Kidney (tissue), 14 donors: Measurements from ENCODE around the gene AGO3. TPM values are rescaled to one million over a fixed set of nuclear protein-coding genes. Genes with fewer than 3 reads are reported as not detected.

Source experiments
- DNase-seq, 5 donors: peaks; one replicate each; pipeline ENCODE4 v3.0.0-alpha.2; 2013 to 2020
- FAIRE-seq: peaks from 2 replicates; lab custom pipeline; 2012; peaks lifted over from hg19 to GRCh38; lab: Jason Lieb, UNC
- H3K27ac ChIP-seq, 2 donors: one replicate each; pipeline ENCODE4 v1.7.0; 2013; ENCODE audit warnings: low read depth in 2 of 2, low read length in 2 of 2, inconsistent platforms in 1 of 2
- H3K27me3 ChIP-seq: one replicate; pipeline ENCODE4 v1.7.1; 2013; ENCODE audit warnings: low read length, inconsistent platforms; ENCODE audit not compliant: control insufficient read depth, insufficient read depth
- H3K36me3 ChIP-seq, 3 donors: one replicate each; pipeline versions ENCODE4 v1.7.0 to v1.7.1; 2013; ENCODE audit warnings: low read length in 3 of 3, control low read depth in 1 of 3, inconsistent platforms in 1 of 3; ENCODE audit not compliant: insufficient read depth in 3 of 3, control insufficient read depth in 2 of 3
- H3K4me1 ChIP-seq, 3 donors: one replicate each; pipeline versions ENCODE4 v1.7.0 to v1.7.1; 2013; ENCODE audit warnings: low read length in 3 of 3, inconsistent platforms in 1 of 3, low read depth in 1 of 3; ENCODE audit not compliant: control insufficient read depth in 2 of 3, insufficient read depth in 2 of 3
- H3K4me3 ChIP-seq, 3 donors: one replicate each; pipeline versions ENCODE4 v1.7.0 to v1.8.1; 2013; ENCODE audit warnings: low read length in 3 of 3, control low read depth in 1 of 3, inconsistent platforms in 1 of 3
- H3K9ac ChIP-seq, 3 donors: one replicate each; pipeline versions ENCODE4 v1.7.0 to v1.7.1; 2013; ENCODE audit warnings: low read length in 3 of 3, control low read depth in 1 of 3, inconsistent platforms in 1 of 3
- H3K9me3 ChIP-seq, 3 donors: one replicate each; pipeline versions ENCODE4 v1.7.0 to v1.7.1; 2013; ENCODE audit warnings: low read length in 3 of 3, control low read depth in 1 of 3, inconsistent platforms in 1 of 3; ENCODE audit not compliant: control insufficient read depth in 2 of 3, insufficient read depth in 1 of 3
- intact Hi-C: fragments of 100-400 bp; cut with DNase I; formaldehyde crosslinking; loops from one replicate; pipeline ENCODE4 v1.11.1; 2022
- polyA plus RNA-seq: library from polyadenylated mRNA; stranded (reverse); fragments of 350-450 nt; fragmentation: Illumina TruSeq; extraction: RNeasy Lipid Tissue Mini Kit (QIAGEN cat#74804); gene quantifications from one replicate; pipeline ENCODE4 v1.2.3, GENCODE V29; 2014; ENCODE audit warnings: low read depth, low replicate concordance; ENCODE audit not compliant: insufficient read depth
- total RNA-seq: library from RNA; stranded (reverse); fragmentation: NEBNext Ultra II Directional; extraction: Animal tissue kit (Norgen Biotek cat#: 25700); gene quantifications from one replicate; pipeline ENCODE4 v1.2.1, GENCODE V29; 2021
- TF ChIP-seq, protein P1 (sequence below): IDR thresholded peaks from 3 replicates; pipeline ENCODE4 v1.5.1; 2012; ENCODE audit warnings: mild to moderate bottlenecking, moderate library complexity, borderline replicate concordance; ENCODE audit not compliant: insufficient read depth; ENCODE audit errors: extremely low read depth
- donor health status: control.
- donor health status: control.
- donor health status: control.
- donor health status: control.
- donor health status: control.
- donor health status: DM: yes; HTN: yes; CAD: no.
- donor health status: Normal renal cell carcinoma (clear cell type).

The AGO3 gene
- total and polyA plus RNA-seq, 2 donors from 2014 or later = 2.8 to 28.2 TPM

DNA sequence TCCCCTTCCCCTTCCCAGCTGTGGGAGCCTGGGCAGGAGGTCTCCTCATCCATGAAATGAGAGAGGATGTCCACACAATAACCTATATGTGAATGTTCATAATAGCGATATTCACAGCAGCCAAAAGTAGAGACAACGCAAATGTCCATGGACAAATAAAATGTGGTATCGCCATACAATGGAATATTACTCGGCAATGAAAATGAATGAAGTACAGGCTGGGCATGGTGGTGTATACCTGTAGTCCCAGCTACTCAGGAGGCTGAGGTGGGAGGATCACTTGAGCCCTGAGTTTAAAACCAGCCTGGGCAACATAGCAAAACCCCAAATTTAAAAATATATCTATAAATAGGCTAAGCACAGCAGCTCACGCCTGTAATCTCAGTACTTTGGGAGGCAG lies 170.6 kb downstream of the AGO3 start:
- Histone ChIP-seq H3K9ac (no peak overlapping the region), H3K27me3 (no peaks in the 10 kb centered on the region), H3K9me3 (no peaks in the 10 kb centered on the region), H3K4me3 (no peak overlapping the region), H3K36me3 (no peaks in the 10 kb centered on the region), H3K4me1 (no peaks in the 10 kb centered on the region), H3K27ac (no peak overlapping the region)
- no peak for FAIRE-seq
- no peak for DNase-seq
- TF ChIP-seq, protein P1, sequence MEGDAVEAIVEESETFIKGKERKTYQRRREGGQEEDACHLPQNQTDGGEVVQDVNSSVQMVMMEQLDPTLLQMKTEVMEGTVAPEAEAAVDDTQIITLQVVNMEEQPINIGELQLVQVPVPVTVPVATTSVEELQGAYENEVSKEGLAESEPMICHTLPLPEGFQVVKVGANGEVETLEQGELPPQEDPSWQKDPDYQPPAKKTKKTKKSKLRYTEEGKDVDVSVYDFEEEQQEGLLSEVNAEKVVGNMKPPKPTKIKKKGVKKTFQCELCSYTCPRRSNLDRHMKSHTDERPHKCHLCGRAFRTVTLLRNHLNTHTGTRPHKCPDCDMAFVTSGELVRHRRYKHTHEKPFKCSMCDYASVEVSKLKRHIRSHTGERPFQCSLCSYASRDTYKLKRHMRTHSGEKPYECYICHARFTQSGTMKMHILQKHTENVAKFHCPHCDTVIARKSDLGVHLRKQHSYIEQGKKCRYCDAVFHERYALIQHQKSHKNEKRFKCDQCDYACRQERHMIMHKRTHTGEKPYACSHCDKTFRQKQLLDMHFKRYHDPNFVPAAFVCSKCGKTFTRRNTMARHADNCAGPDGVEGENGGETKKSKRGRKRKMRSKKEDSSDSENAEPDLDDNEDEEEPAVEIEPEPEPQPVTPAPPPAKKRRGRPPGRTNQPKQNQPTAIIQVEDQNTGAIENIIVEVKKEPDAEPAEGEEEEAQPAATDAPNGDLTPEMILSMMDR = no peak
- intact Hi-C loops = no loop called here

DNA sequence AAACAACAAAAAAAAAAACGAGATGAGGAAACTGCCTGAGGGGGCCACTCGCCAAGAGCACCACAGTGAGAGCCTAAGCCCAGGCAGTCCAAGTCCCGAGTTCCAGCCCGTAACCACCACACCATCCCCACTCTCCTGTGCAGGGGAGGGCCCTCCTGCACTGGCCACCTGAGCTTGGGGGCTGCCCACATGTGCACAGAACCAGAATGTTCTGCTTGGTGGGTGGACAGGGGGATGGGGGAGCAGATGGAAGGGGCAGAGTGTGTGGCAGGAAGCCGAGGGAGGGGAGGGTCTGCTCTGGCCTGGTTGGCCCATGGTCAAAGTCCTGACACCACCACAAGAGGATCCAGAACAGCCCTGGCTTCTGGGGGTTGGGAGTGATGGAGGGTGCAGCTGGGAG lies 175.4 kb downstream of the AGO3 start:
- intact Hi-C loops = no loop called here
- H3K36me3 ChIP-seq = no peaks in the 10 kb centered on the region
- H3K27me3 ChIP-seq = no peaks in the 10 kb centered on the region
- FAIRE-seq (no peak), DNase-seq (peak in 1 of 5 donors; percentile 31)
- no peak overlapping the region for H3K27ac ChIP-seq
- H3K9me3 ChIP-seq = no peaks in the 10 kb centered on the region
- TF ChIP-seq, protein P1 = no peak
- no peaks in the 10 kb centered on the region for H3K4me1 ChIP-seq
- no peak overlapping the region for H3K4me3 ChIP-seq
- no peak overlapping the region for H3K9ac ChIP-seq

DNA sequence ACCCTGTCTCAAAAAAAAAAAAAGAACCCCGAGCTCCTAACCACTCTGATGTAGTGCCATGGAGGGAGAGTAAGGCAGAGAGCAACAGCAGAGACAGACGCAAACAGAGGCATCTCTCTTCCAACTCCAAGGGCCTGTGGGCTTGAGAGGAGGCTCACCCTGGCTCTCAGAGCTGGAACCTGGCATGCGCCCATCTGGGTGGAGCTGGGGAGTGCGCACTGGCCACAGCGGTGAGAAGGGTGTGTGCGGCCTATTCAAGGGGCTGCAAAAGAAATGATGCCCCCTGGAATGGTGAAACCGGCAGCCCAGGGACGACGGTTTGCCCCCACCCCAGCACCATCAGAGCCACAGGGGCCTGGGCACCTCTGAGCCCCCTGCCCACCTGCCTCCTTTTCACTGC lies 176.5 kb downstream of the AGO3 start:
- no peak overlapping the region for H3K27ac ChIP-seq
- TF ChIP-seq, protein P1 = no peak

GRCh38 chr1:36108314-36108713 lies 177.4 kb downstream of the AGO3 start:
- TF ChIP-seq, protein P1 = no peak
- H3K4me3 ChIP-seq = no peak overlapping the region
- no peak overlapping the region for H3K27ac ChIP-seq

More for the DNA sequence above, 176.5 kb downstream of the AGO3 start:
- Histone ChIP-seq H3K9me3 (no peaks in the 10 kb centered on the region), H3K36me3 (no peaks in the 10 kb centered on the region), H3K9ac (no peak overlapping the region), H3K27me3 (no peaks in the 10 kb centered on the region), H3K4me1 (no peaks in the 10 kb centered on the region), H3K4me3 (no peak overlapping the region)
- intact Hi-C loops = no loop called here
- no peak for DNase-seq
- no peak for FAIRE-seq

More at GRCh38 chr1:36108314-36108713, 177.4 kb downstream of the AGO3 start:
- Histone ChIP-seq H3K9me3 (no peaks in the 10 kb centered on the region), H3K9ac (no peak overlapping the region), H3K27me3 (no peaks in the 10 kb centered on the region), H3K4me1 (no peaks in the 10 kb centered on the region), H3K36me3 (no peaks in the 10 kb centered on the region)
- intact Hi-C loops = no loop called here
- peak in 1 of 5 donors; percentile 60 for DNase-seq
- FAIRE-seq = no peak
